GM12865 (cell line): ENCODE data around the gene G6PC3.

Experiments
- DNase-seq: peaks from one replicate; pipeline ENCODE4 v3.0.0; 2010; ENCODE audit warnings: low read depth
- H3K4me3 ChIP-seq: 2 replicates; pipeline ENCODE4 v1.5.1; 2011; ENCODE audit warnings: mild to moderate bottlenecking, low read depth, low read length, control low read depth
- TF ChIP-seq, protein P1 (sequence below): IDR thresholded peaks from 2 replicates; pipeline ENCODE4 v1.5.1; 2011; ENCODE audit warnings: low read length, control low read depth, low read depth, inconsistent platforms; ENCODE audit not compliant: insufficient read depth; ENCODE audit errors: missing control alignments

G6PC3 gene

GRCh38 chr17:44062871-44063270, 7.7 kb upstream of the G6PC3 start:
- no peak for DNase-seq
- no peak overlapping the region for H3K4me3 ChIP-seq
- TF ChIP-seq, protein P1, sequence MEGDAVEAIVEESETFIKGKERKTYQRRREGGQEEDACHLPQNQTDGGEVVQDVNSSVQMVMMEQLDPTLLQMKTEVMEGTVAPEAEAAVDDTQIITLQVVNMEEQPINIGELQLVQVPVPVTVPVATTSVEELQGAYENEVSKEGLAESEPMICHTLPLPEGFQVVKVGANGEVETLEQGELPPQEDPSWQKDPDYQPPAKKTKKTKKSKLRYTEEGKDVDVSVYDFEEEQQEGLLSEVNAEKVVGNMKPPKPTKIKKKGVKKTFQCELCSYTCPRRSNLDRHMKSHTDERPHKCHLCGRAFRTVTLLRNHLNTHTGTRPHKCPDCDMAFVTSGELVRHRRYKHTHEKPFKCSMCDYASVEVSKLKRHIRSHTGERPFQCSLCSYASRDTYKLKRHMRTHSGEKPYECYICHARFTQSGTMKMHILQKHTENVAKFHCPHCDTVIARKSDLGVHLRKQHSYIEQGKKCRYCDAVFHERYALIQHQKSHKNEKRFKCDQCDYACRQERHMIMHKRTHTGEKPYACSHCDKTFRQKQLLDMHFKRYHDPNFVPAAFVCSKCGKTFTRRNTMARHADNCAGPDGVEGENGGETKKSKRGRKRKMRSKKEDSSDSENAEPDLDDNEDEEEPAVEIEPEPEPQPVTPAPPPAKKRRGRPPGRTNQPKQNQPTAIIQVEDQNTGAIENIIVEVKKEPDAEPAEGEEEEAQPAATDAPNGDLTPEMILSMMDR: no peak

DNA sequence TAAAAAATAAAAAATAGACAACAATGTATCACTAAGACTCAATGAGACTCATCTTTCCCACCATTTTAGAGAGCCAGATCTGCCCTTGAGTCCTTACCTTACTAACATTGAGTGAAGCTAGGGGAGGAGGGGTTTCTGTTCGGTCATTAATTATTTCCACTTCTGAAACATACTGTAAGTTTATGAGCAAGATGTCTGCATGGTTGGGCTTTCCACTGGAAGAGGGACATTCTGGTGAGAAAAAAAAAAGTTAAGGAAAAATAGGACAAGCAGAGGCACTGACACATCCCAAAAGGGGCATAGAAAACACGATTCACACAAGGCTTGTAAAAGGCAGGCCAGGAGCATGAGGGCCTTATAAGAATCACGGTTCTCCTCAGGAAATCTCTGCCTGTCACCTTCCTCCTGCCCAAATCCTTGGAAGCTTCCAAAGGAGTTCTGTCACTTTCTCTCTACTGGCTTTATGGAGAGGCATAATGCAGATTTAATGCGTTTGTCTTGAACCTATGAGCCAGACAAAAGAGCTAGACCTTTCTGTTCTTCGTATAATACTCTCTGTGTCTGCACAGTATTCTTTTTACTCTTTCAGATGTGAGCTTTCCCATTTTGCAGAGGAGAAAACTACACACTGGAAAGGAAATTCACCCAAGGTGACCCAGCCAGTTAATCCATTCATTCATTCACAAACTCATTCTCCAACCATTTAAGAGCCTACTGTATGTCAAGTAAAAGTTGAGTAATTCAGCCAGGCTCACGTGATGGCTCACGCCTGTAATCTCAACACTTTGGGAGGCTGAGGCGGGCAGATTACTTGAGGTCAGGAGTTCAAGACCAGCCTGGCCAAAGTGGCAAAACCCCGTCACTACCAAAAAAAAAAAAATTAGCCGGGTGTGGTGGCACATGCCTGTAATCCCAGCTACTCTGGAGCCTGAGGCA, 6.6 kb upstream of the G6PC3 start:
- TF ChIP-seq, protein P1: no peak
- DNase-seq: no peak
- no peak overlapping the region for H3K4me3 ChIP-seq

DNA sequence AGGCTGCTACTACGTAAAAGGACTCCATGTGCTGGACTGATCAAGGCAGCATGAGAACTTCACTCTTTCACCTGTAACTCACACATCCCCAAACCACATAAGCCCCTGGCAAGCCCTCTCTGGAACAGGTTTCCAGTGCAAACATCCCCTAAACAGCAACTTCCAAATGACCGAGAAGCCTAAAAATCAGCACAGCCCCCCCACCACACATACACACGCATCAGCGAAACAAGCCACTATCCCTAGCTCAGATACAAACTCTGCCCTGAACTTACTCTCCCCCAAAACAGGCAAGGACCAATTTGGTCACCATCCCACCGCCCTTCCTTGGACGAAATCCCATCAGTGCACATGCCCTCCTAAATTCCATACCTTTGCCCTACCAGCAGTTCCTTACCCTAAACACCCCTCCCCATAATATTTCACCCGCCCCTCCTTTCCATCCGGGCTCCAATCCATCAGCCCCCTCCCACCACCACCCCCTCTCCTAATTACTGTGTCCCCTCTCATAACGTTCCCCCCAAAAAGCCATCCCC, 4.8 kb upstream of the G6PC3 start:
- DNase-seq: peak; percentile 32

DNA sequence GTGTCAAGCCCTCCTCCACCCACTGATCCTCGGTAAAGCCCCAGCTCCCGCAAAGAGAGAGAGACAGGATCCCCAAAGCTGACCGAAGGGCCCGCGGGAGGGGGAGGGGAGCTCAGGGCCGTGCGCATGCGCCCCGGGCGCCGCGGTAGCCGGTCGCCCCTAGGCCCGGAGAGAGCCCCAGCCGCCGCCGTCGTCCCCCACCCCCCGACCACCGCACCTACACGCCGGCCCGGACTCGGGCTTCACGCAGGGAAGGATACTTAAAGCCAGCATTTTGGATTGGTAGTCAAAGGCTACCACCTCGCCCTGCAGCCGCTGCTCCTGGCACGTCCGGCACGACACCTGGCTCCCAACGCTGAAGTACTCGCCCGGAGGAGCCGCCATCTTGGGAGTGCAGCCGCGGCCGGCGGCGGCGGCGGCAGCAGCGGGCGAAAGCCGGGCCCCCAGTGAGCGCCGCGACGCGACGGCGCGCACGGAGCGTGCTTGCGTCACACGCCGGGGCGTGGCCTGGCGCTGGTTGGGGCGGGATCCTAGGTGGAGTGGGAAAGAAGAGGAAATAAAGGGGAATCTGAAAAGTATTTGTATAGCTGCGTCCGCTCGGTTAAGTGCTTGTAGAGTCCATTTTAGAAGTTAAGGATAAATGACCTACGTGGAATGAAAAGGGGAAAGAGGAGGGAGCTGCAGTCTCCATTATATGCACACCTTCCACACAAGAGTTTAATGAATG, 4.2 kb upstream of the G6PC3 start, which contains the start of gene LSM12:
TSS of gene LSM12 (minus strand) at position 468 of the 727 bp plus-strand sequence. CDS start at position 384, 84 bp downstream.
- DNase-seq: peak; percentile 95
- TF ChIP-seq, protein P1: no peak
- H3K4me3 ChIP-seq: peak within 1 kb of the TSS; percentile 75

More for the DNA sequence above, 4.8 kb upstream of the G6PC3 start:
- peak overlapping the region; percentile 75 for H3K4me3 ChIP-seq
- TF ChIP-seq, protein P1: no peak

DNA sequence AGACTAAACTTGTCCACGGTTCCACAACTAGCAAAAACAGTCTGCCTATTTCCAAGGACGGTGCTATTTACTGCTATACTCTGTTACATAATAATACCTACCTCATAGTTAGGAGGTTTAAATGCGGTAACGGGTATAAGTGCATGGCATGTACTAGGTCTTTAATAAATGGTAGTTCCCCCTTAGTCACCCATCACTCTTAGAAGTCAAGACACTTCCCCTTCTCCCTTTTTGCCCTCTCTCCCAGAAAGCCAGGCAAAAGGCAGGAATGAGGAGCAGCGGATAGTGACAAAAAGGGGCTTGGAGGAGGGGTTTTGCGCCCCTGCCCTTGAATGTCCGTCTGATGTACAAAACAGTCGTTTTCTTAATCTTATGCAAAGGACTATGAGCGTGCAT, 3.0 kb upstream of the G6PC3 start:
- no peak for DNase-seq
- H3K4me3 ChIP-seq: no peak overlapping the region
- TF ChIP-seq, protein P1: no peak

GRCh38 chr17:44069974-44070454, 521 bp upstream of the G6PC3 start:
- no peak for DNase-seq
- H3K4me3 ChIP-seq: peak overlapping the region; percentile 58
- TF ChIP-seq, protein P1: no peak
